OCI-LY3 (cell line): ENCODE measurements around the gene THSD7B.

ENCODE experiments used
- EZH2phosphoT487 ChIP-seq: fragments of 200-600 bp; shearing (Covaris generic); IDR thresholded peaks from 2 replicates; pipeline ENCODE4 v1.6.1; 2018; ENCODE audit warnings: antibody characterized with exemption, mixed run types, low read depth
- TF ChIP-seq, protein P1 (sequence below): fragments of 200-600, 300-600 bp; sonication (generic); IDR thresholded peaks from 2 replicates; pipeline ENCODE4 v1.5.1; 2014; ENCODE audit warnings: antibody characterized with exemption, low read length, low read depth

DNA sequence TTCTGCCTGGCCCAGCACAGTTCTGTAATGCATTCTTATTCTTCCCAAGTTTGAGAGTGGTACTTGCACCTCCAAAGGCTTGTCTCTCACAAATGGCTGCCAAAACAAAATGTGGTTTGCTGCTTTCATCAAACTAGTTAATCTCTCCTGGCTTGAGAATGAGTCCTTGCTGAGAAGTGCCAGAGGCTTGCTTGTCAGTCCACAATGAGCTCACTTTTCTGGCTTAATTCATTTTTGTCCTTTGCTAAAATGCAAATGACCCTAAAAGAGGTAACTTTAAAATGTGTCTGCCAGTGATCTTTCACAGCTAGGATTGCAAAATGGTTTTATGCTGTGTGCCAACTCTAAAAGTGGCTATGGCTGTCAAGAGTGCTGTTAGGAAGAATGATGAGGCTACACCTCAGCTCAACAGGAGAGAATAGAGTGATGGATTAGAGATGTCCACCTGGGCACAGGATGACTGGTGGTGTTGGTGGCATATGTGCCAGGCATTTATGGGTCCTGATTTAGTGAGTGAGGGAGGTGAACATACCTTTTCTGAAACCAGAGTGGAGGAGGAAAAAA lies 907.7 kb downstream of the THSD7B start:
- TF ChIP-seq, protein P1, sequence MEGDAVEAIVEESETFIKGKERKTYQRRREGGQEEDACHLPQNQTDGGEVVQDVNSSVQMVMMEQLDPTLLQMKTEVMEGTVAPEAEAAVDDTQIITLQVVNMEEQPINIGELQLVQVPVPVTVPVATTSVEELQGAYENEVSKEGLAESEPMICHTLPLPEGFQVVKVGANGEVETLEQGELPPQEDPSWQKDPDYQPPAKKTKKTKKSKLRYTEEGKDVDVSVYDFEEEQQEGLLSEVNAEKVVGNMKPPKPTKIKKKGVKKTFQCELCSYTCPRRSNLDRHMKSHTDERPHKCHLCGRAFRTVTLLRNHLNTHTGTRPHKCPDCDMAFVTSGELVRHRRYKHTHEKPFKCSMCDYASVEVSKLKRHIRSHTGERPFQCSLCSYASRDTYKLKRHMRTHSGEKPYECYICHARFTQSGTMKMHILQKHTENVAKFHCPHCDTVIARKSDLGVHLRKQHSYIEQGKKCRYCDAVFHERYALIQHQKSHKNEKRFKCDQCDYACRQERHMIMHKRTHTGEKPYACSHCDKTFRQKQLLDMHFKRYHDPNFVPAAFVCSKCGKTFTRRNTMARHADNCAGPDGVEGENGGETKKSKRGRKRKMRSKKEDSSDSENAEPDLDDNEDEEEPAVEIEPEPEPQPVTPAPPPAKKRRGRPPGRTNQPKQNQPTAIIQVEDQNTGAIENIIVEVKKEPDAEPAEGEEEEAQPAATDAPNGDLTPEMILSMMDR = no peak
- no peak for TF ChIP-seq EZH2phosphoT487
